H9 (cell line): Measurements from ENCODE around the gene RGP1. TPM values are rescaled to one million over a fixed set of nuclear protein-coding genes. Genes with fewer than 3 reads are reported as not detected.

ENCODE experiments used
- DNase-seq: peaks from one replicate; pipeline ENCODE4 v3.0.0-alpha.2; 2017
- H2AFZ ChIP-seq: one replicate; pipeline ENCODE4 v1.6.1; 2013; ENCODE audit warnings: mild to moderate bottlenecking, low read length, control low read depth, moderate library complexity
- H2AK5ac ChIP-seq: 2 replicates; pipeline ENCODE4 v1.6.1; 2013; ENCODE audit warnings: low read length, control low read depth, mixed read lengths; ENCODE audit not compliant: insufficient read length
- H2BK120ac ChIP-seq: one replicate; pipeline ENCODE4 v1.6.1; 2013; ENCODE audit warnings: low read depth, mild to moderate bottlenecking, low read length, control low read depth, inconsistent platforms; ENCODE audit not compliant: poor library complexity, severe bottlenecking
- H2BK12ac ChIP-seq: 2 replicates; pipeline ENCODE4 v1.6.1; 2013; ENCODE audit warnings: low read length, control low read depth, mixed read lengths, low read depth; ENCODE audit not compliant: insufficient read length
- H2BK15ac ChIP-seq: 2 replicates; pipeline ENCODE4 v1.6.1; 2013; ENCODE audit warnings: low read depth, low read length, control low read depth
- H2BK20ac ChIP-seq: one replicate; pipeline ENCODE4 v1.6.1; 2013; ENCODE audit warnings: low read depth, mild to moderate bottlenecking, low read length, control low read depth, inconsistent platforms; ENCODE audit not compliant: poor library complexity, severe bottlenecking
- H2BK5ac ChIP-seq: 2 replicates; pipeline ENCODE4 v1.6.1; 2013; ENCODE audit warnings: low read length, control low read depth, mixed read lengths; ENCODE audit not compliant: insufficient read length
- H3K14ac ChIP-seq: 2 replicates; pipeline ENCODE4 v1.6.1; 2013; ENCODE audit warnings: low read length, control low read depth; ENCODE audit not compliant: insufficient read depth
- H3K18ac ChIP-seq: 2 replicates; pipeline ENCODE4 v1.6.1; 2013; ENCODE audit warnings: low read depth, mild to moderate bottlenecking, mixed read lengths, low read length, control low read depth; ENCODE audit not compliant: insufficient read length
- H3K23ac ChIP-seq: 2 replicates; pipeline ENCODE4 v1.6.1; 2013; ENCODE audit warnings: low read length, control low read depth, mixed read lengths, low read depth; ENCODE audit not compliant: insufficient read length
- H3K23me2 ChIP-seq: 2 replicates; pipeline ENCODE4 v1.6.1; 2013; ENCODE audit warnings: low read depth, mild to moderate bottlenecking, mixed read lengths, low read length, control low read depth; ENCODE audit not compliant: insufficient read length, poor library complexity, severe bottlenecking
- H3K27ac ChIP-seq: 2 replicates; pipeline ENCODE4 v1.5.1; 2013; ENCODE audit warnings: low read length, control low read depth, mixed read lengths, low read depth; ENCODE audit not compliant: insufficient read length
- H3K27me3 ChIP-seq: 2 replicates; pipeline ENCODE4 v1.6.1; 2013; ENCODE audit warnings: low read length, control low read depth, inconsistent platforms; ENCODE audit not compliant: insufficient read depth
- H3K4ac ChIP-seq: 2 replicates; pipeline ENCODE4 v1.6.1; 2013; ENCODE audit warnings: low read depth, mild to moderate bottlenecking, control low read depth, inconsistent platforms, low read length, moderate library complexity
- H3K4me1 ChIP-seq: 2 replicates; pipeline ENCODE4 v1.6.1; 2013; ENCODE audit warnings: low read length, control low read depth, inconsistent platforms; ENCODE audit not compliant: insufficient read depth
- H3K4me2 ChIP-seq: 2 replicates; pipeline ENCODE4 v1.6.1; 2013; ENCODE audit warnings: low read length, control low read depth, mixed read lengths; ENCODE audit not compliant: insufficient read length, insufficient read depth
- H3K56ac ChIP-seq: 2 replicates; pipeline ENCODE4 v1.6.1; 2013; ENCODE audit warnings: low read depth, mild to moderate bottlenecking, mixed read lengths, low read length, control low read depth; ENCODE audit not compliant: insufficient read length
- H3K79me1 ChIP-seq: 2 replicates; pipeline ENCODE4 v1.6.1; 2013; ENCODE audit warnings: low read depth, mild to moderate bottlenecking, moderate library complexity, low read length, control low read depth, inconsistent platforms; ENCODE audit not compliant: insufficient read depth, poor library complexity, severe bottlenecking
- H3K79me2 ChIP-seq: 2 replicates; pipeline ENCODE4 v1.6.1; 2013; ENCODE audit warnings: low read length, control low read depth, inconsistent platforms; ENCODE audit not compliant: insufficient read depth
- H3K9ac ChIP-seq: 2 replicates; pipeline ENCODE4 v1.6.1; 2013; ENCODE audit warnings: low read length, control low read depth, mixed read lengths; ENCODE audit not compliant: insufficient read length; ENCODE audit errors: extremely low read depth
- H3K9me3 ChIP-seq: one replicate; pipeline ENCODE4 v1.6.1; 2013; ENCODE audit warnings: low read depth, low read length, inconsistent platforms; ENCODE audit not compliant: control insufficient read depth
- H3T11ph ChIP-seq: one replicate; pipeline ENCODE4 v1.6.1; 2013; ENCODE audit warnings: mild to moderate bottlenecking, low read length, control low read depth, inconsistent platforms
- H4K20me1 ChIP-seq: one replicate; pipeline ENCODE4 v1.6.1; 2013; ENCODE audit not compliant: control insufficient read depth, insufficient read length, insufficient read depth
- H4K5ac ChIP-seq: 2 replicates; pipeline ENCODE4 v1.6.1; 2013; ENCODE audit warnings: low read depth, mild to moderate bottlenecking, mixed read lengths, low read length, control low read depth; ENCODE audit not compliant: insufficient read length
- H4K8ac ChIP-seq: replicated peaks from 2 replicates; pipeline ENCODE4 v1.6.1; 2013; ENCODE audit warnings: low read length, control low read depth, mixed read lengths, low read depth; ENCODE audit not compliant: insufficient read length
- H4K91ac ChIP-seq: 2 replicates; pipeline ENCODE4 v1.6.1; 2013; ENCODE audit warnings: low read depth, mild to moderate bottlenecking, moderate library complexity, mixed read lengths, low read length, control low read depth; ENCODE audit not compliant: insufficient read length
- H3K27ac Mint-ChIP-seq, 3 experiments: 2 replicates in 2 of 3; 3 replicates in 1 of 3; pipeline ENCODE4 v1.8.0; 2020 to 2021; ENCODE audit warnings: mixed read lengths in 3 of 3, mild to moderate bottlenecking in 1 of 3, moderate library complexity in 1 of 3
- H3K27me3 Mint-ChIP-seq: 2 replicates; pipeline ENCODE4 v1.8.0; 2021; ENCODE audit warnings: low read depth, mild to moderate bottlenecking, moderate library complexity, mixed read lengths
- H3K36me3 Mint-ChIP-seq, 3 experiments: 2 replicates in 2 of 3; 3 replicates in 1 of 3; pipeline ENCODE4 v1.8.0; 2020 to 2021; ENCODE audit warnings: low read depth in 3 of 3, mixed read lengths in 3 of 3; ENCODE audit not compliant: insufficient read depth in 1 of 3
- H3K4me1 Mint-ChIP-seq, 2 experiments: 2 replicates each; pipeline ENCODE4 v1.8.0; 2020; ENCODE audit warnings: mixed read lengths in 2 of 2
- H3K4me3 Mint-ChIP-seq, 2 experiments: 2 replicates in 1 of 2; 3 replicates in 1 of 2; pipeline ENCODE4 v1.8.0; 2020 to 2021; ENCODE audit warnings: mild to moderate bottlenecking in 2 of 2, mixed read lengths in 2 of 2, moderate library complexity in 1 of 2
- H3K9me3 Mint-ChIP-seq, 2 experiments: 2 replicates in 1 of 2; 3 replicates in 1 of 2; pipeline ENCODE4 v1.8.0; 2020; ENCODE audit warnings: mild to moderate bottlenecking in 2 of 2, mixed read lengths in 2 of 2, moderate library complexity in 1 of 2
- WGBS: extraction: QIAGEN DNeasy Blood & Tissue Kit; methylation state at CpG from one replicate; pipeline ENCODE4 v1.1.7; 2013; ENCODE audit warnings: missing lambda C conversion rate, low lambda C conversion rate, mixed read lengths; ENCODE audit not compliant: insufficient read length; ENCODE audit errors: extremely low coverage; 5-methylcytosine and 5-hydroxymethylcytosine counted together
- total RNA-seq: library from RNA; stranded (reverse); gene quantifications from 2 replicates; pipeline ENCODE4 v1.2.1, GENCODE V29; 2021
- TF ChIP-seq, protein P1 (sequence below): fragments of 200-600 bp; sonication (generic); conservative IDR thresholded peaks from 3 replicates; pipeline ENCODE4 v1.8.0; 2021; ENCODE audit warnings: antibody characterized with exemption, mild to moderate bottlenecking

RGP1 gene
- total RNA-seq, 1 experiment from 2014 or later, result 25.7 TPM

GRCh38 chr9:35730486-35730854 lies 18.6 kb upstream of the RGP1 start:
- Histone ChIP-seq H3T11ph (no peak overlapping the region), H2BK20ac (no peak overlapping the region), H3K18ac (no peak overlapping the region), H4K91ac (no peak overlapping the region), H4K20me1 (no peaks in the 10 kb centered on the region), H3K9ac (peak overlapping the region; percentile 6), H3K4me1 (peaks cover 25% of the 10 kb centered on the region; the same call in 1 of the 2 replicates), H2BK120ac (no peak overlapping the region), H2BK12ac (no peak overlapping the region), H3K79me1 (no peaks in the 10 kb centered on the region), H3K79me2 (peaks cover 6% of the 10 kb centered on the region), H3K23ac (no peak overlapping the region), H3K27me3 (no peaks in the 10 kb centered on the region), H4K8ac (no peak overlapping the region), H3K14ac (no peak overlapping the region), H2AFZ (no peak overlapping the region), H3K4me2 (peak overlapping the region; percentile 84), H3K27ac (no peak overlapping the region), H3K56ac (no peak overlapping the region), H4K5ac (no peak overlapping the region), H2BK15ac (no peak overlapping the region), H3K9me3 (no peaks in the 10 kb centered on the region), H2AK5ac (no peak overlapping the region), H3K4ac (no peak overlapping the region), H2BK5ac (no peak overlapping the region), H3K23me2 (peaks cover 7% of the 10 kb centered on the region)
- Mint-ChIP-seq H3K4me1 (peaks cover 15 to 16% of the 10 kb centered on the region in 2 experiments), H3K4me3 (no peak overlapping the region; a peak in 2 of 5 replicates), H3K36me3 (peaks cover 7 to 17% (median 16%) of the 10 kb centered on the region in 3 experiments; a peak in 5 of 7 replicates), H3K27me3 (no peaks in the 10 kb centered on the region), H3K27ac (peak overlapping the region in 1 of 3 experiments; percentile 6; a peak in 2 of 7 replicates), H3K9me3 (no peaks in the 10 kb centered on the region)
- 100% methylated on average over 2 of the region's 2 CpGs for WGBS
- TF ChIP-seq, protein P1, sequence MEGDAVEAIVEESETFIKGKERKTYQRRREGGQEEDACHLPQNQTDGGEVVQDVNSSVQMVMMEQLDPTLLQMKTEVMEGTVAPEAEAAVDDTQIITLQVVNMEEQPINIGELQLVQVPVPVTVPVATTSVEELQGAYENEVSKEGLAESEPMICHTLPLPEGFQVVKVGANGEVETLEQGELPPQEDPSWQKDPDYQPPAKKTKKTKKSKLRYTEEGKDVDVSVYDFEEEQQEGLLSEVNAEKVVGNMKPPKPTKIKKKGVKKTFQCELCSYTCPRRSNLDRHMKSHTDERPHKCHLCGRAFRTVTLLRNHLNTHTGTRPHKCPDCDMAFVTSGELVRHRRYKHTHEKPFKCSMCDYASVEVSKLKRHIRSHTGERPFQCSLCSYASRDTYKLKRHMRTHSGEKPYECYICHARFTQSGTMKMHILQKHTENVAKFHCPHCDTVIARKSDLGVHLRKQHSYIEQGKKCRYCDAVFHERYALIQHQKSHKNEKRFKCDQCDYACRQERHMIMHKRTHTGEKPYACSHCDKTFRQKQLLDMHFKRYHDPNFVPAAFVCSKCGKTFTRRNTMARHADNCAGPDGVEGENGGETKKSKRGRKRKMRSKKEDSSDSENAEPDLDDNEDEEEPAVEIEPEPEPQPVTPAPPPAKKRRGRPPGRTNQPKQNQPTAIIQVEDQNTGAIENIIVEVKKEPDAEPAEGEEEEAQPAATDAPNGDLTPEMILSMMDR, result no peak
- DNase-seq, result no peak
